GM23248 (cell line): Measurements from ENCODE around the gene IGFLR1.

Experiments
- EZH2 ChIP-seq: fragments of 200-600 bp; sonication (generic); IDR thresholded peaks from 2 replicates; pipeline ENCODE4 v1.6.1; 2018; ENCODE audit warnings: antibody characterized with exemption, mild to moderate bottlenecking; ENCODE audit not compliant: insufficient read depth, poor library complexity, severe bottlenecking
- EZH2phosphoT487 ChIP-seq: fragments of 200-600 bp; sonication (generic); IDR thresholded peaks from 2 replicates; pipeline ENCODE4 v1.6.1; 2018; ENCODE audit warnings: antibody characterized with exemption, moderate library complexity, mild to moderate bottlenecking, low read depth; ENCODE audit not compliant: insufficient read depth

- TF ChIP-seq EZH2 (no peak), EZH2phosphoT487 (no peak)
Measured at GRCh38 chr19:35733180-35734125, 8.8 kb downstream of the IGFLR1 start.
